GM18505 (cell line): Measurements from ENCODE around the gene IL17B.

Experiments used
- ATAC-seq: cut with Tn5 transposase; IDR thresholded peaks from one replicate; pipeline ENCODE4 v1.9.1; 2021; ENCODE audit not compliant: unreplicated experiment
- POLR2A ChIP-seq: IDR thresholded peaks from 4 replicates; pipeline ENCODE4 v1.6.1; 2011; ENCODE audit warnings: borderline replicate concordance; ENCODE audit not compliant: insufficient read depth, insufficient read length; ENCODE audit errors: extremely low read depth

Gene IL17B, protein sequence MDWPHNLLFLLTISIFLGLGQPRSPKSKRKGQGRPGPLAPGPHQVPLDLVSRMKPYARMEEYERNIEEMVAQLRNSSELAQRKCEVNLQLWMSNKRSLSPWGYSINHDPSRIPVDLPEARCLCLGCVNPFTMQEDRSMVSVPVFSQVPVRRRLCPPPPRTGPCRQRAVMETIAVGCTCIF

DNA sequence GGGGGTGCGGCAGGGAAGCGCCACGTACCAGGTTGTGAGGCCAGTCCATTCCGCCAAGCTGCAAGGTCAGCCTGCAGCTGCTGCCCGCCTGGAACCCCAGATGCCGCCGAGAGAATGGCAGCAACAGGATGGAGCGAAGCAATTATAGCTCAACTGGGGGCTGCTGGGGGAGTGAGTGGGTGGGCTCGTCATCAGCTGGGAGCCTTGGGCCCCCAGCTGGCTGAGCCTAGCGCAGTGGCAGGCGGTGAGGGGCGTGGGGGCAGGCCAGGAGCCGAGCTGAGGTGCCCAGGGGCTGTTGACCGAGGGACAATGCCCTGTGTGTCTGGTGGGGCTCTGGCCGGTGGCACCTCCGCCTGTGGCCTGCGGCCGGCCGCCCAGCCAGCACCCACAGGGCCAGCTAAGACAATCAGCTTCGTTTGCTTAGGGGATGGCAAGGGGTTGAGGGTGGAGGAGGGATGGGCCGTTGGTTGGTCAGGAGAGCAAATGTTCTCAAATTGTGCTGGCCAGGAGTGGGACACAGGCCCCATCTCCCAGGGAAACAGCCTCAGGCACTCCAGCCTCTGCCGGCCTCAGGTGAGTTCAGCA is at the start of gene IL17B:
Gene IL17B, minus strand, starts transcription at position 116 of the 585 bp plus-strand sequence. Its CDS starts 67 bp downstream, at position 49.
- no peak for ATAC-seq
- no peak for TF ChIP-seq POLR2A

DNA sequence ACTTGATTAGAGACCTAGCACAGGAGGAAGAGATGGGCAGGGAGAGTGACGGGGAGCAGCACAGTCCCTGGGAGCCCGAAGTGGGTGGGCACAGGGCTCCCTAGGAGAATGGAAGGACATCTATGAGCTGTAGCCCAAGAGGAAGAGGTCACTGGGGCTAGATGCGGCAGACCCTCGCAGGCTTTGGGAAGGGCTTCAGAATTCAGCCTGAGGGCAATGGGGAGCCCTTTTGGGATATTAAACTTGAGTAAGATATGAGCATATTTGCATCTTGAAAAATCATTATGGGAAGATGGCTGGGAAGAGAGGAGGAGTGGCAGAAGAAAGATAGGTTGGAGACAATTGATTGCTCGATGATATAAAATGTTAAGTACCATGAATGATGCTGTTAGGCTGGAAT is 48.9 kb upstream of the IL17B start:
- no peak for TF ChIP-seq POLR2A
- no peak for ATAC-seq

DNA sequence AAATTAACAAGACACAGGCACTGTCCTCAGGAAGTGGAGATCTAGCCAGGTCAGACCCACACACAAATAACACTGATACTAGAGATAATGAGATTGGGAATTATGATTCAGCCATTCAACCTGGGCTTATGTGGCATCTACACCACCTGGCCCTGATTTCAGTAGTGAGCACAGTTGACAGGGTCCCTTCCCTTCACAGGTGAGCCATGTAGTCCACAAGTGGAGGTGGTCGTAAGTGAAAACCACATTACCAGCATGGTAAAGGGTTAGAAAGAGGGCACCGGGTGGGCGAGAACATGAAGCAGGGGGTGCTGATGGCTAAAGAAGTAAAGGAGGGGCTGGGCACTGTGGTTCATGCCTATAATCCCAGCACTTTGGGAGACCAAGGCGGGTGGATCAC is 48.3 kb upstream of the IL17B start:
- TF ChIP-seq POLR2A: no peak
- no peak for ATAC-seq

DNA sequence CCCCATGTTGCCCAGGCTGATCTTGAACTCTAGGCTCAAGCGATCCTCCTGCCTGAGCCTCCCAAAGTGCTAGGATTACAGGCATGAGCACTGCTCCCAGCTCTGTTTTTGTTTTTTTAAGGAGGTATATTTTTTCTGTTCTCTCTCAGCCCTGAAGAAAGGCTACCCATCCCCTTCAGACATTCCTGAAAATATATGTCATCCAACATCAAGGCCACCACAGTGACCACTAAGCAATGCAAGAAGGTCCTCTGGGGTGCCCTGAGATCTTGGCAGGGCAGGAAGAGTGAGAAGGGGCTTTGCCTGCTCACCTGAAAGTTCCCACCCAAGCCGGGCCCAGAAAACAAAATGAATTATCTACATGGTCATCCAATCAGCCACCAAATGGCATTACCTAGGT is 47.8 kb upstream of the IL17B start:
- TF ChIP-seq POLR2A: no peak
- no peak for ATAC-seq

DNA sequence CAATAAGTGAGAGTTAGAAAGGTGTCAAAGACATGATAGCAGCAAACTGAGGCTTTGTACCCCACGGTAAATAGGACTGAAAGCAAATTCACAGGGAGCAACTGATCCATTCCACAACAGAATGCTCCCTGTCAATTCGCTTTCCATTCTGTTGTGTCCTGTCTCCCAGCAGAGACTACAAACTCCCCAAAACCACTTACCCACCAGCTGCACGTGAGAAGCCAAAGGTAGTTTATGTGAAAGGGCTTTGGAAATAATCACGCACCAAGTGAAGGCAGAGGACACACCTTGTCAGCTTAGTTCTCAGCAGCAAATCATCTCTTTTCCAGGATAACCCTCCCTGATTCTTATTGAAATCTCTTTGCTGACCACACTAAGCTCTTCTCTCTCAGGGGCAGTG is 46.6 kb upstream of the IL17B start:
- no peak for TF ChIP-seq POLR2A
- no peak for ATAC-seq

DNA sequence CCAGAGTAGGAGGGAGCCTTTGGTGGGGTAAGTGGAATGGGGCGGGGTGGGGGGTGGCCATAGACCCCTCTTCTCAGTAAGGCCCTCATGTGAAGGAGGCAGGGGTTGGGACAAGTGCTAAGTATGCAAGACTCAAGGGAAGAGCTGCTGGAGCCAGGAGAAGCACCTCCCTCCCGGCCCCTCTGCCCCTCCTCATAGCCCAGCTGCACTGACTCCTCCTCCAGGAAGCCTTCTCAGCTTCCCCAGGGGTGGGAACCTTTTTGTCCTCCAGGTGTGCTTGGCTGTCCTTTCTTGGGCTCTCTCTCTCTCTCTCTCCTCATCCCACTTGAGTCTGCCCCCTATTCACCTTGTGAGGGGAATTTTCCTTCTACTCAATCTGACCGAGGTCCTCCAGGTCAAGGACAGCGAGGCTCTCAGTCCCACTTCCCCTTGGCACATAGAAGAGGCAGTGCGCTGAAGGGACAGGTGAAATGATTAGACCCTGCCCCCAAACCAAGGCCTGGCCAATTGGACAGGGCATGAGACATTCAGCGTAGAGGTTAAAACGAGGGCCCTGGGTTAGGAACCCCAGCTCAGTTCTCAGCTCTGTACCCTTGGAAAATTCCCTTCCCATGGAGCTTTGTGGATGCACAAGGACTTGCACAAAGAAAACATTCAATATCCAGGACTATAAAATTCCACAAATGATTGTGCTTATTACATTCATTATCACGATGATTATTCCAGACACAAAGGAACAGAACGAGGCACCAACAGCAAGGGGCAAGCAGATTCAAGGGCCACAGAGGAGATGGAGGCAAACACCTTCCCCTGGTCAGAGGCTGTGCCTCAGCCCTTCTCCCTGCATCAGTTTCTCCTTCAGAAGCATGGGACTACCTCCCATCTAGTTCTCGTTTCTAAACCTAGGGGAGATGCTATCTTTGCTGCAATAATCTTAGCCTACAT is 45.6 kb upstream of the IL17B start:
- no peak for ATAC-seq
- no peak for TF ChIP-seq POLR2A

DNA sequence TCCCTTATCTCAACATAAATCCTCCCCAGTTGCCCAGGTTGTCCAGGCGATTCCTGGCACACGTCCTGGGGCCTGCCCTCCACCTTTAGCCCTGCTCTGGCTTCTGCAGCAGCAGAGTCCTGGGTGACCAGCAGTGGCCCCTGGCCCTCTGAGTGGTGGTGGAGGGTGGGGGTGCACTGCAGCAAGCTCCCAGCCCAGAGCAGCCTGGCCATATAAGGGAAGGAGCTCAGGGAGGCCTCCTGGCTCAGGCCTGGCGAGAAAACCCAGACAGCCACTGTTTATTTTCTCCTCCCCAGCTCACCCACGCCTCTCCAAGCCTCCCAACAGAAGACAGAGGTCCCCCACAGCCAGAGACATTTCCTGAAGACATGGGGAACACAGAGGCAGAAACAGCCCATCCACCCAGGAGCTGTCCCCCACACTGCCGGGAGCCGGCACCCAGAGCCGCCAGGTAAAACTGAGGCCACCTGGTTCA is 44.7 kb upstream of the IL17B start:
- TF ChIP-seq POLR2A: no peak
- no peak for ATAC-seq

DNA sequence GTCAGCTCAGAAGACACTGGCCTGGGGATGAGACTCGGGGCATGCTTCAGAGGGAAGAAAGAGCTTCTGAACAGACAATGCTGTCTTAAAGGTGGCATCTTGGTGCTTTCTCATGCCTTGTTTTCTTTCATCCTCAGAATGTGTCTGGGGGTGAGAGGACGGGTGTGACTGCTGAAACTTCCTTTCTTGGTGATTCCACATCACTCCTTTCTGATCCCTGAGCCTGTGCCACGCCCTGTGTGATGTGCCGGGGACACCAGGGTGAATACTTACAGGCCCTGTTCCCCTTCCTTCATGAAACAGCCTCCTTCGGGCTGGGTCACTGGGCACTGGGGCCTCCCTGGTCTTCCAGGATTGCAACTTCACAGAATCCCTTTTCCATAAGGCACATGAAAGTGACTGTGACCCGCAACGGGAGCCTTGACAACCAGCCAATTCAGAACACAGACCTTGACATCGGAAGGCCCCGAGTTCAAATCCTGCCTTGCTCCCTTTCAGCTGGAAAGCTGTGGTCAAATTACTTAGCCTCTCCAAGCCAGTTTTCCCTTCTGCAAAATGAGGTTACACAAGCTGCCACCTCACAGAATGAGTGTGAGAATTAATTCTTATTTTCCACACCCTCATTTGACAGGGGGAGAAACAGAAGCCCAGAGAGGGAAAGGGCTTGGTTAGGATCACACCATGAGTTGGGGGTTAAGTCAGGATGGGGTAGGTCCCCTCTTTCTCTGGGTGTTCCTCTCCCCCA is 44.1 kb upstream of the IL17B start:
- TF ChIP-seq POLR2A: no peak
- ATAC-seq: no peak

DNA sequence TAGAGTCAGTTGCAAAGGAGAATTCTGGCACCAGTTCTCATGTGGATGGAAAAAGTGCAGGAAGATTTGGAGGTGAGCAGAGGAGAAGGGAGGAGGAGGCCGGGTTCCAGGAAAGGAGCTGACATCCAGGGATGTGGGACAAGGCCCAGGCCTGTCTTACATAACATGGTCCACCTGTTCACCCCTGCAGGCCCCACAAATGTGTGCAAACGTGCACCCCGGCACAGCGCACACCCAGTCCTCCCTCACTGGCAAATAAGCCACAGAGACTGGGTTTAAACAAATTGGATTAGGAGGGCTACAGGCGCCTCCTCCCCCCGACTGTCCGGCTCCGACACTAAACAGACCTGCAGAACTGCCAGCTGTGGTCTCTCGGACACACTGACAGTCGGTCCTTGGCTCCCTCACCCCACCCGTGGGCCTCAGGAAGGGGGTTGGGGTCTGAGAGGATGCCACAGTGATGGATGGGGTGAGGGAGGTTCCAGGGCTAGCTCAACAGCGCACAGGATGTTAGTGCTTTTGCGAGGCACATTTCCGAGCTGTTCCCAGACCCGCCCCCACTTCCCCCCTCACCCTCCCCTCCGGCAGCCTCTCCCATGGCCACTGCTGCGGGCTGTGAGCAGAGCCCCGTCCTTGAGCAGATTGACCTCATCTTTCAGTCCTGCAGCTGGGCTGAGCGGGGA is 43.4 kb upstream of the IL17B start:
- no peak for ATAC-seq
- no peak for TF ChIP-seq POLR2A

DNA sequence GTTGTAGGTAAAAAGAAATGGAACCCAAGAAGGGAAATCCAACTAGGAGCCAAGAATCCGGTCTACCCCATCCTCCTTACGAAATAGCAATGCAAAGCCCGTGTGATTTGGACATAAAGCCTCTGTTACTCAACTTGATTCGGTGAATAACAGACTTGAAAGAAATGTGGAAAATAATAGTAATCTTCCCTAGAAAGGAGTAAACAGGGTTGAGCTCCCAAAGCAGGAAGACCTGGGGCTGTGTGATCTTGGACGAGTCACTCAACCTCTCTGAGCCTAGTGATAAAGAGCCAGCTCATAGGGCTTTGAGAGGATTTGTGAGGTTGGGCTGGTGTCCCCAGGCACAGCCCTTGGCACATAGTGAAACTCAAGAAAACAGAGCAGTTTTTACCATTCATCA is 42.7 kb upstream of the IL17B start:
- no peak for ATAC-seq
- no peak for TF ChIP-seq POLR2A

DNA sequence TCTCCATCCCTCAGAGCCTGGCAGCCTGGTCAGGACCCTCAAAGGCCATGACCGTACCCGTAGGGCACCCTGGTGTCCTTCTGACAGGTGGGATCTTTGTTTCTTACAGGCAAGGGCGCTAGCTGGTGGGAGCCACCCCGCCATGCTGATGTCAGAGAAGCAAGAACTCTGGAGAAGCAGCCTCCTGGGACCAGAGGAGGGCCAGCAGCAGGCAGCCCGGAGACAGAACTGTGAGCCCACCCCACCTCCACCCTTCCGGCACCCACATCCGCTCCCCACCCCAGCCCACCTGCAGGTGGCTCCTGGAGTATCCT is 42.2 kb upstream of the IL17B start:
- ATAC-seq: no peak
- TF ChIP-seq POLR2A: no peak

DNA sequence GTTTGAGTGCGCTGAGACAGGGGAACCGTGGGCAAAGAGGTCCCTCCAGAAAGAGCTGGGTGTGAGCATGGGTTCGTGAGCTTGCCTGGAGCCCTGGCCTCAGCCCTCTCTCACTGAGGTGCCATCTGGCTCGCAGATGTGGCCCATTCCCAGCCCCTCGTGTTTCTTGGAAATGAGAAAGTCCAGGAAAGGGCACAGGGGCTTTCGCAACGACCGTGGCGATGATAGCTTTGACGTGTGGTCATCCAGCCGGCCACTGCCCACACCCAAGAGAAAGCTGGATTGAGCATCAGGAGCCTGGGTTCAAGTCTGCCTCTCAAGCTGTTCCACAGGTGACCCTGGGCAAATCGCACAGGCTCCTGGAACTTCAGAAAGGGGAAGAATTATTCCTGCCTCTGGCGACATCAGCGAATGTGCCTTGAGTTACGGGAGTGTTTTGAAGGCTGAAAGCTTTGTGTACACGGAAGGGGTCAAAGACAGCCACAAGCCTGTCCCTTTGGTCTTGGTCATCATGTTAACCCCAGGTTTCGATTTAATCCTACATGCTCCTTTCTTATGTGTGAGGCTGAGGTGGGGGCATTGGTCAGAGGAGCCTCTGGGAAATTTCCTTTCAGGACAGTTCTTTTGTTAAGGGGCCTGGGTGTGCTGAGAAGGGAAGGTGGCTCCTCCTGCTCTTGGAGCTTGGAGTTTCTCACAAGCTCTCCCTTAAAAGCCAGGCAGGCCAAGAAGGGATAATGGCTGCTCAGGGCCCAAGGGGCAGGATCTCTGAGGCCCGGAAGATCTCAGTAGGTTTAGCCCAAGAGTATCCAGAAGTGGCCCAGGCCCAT is 41.7 kb upstream of the IL17B start:
- no peak for TF ChIP-seq POLR2A
- no peak for ATAC-seq

DNA sequence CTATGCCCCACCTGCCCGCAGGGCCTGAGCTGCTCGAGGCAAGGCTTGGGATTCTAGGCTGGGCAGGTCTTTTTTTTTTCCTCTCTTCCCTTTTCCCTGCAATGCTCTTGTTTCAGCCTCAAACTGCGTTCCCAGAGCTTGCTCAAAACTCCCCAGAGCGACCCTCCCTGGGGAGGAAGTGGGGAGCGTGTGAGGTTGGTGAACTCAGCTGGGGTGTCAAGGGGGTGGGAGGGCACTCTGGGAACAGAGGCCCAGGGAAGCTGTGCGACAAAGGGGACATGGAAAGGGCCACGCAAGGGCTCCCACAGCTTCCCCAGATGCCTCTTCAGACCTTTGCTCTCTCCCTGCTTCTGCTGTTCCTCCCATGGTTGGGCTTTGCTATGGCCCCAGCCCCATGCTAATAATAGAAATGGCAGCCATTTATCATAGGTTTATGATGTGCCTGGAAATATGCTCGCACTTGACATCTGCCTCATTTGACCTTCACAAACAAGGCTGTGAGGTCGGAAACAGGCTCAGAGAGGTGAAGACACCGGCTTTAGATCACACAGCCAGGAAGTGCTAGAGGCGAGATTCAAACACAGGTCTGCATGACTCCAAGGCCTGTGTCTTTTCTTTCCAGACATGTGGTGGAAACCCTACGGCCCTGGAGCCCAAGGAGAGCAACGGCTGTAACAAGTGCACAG is 40.9 kb upstream of the IL17B start:
- TF ChIP-seq POLR2A: no peak
- no peak for ATAC-seq
